ENCODE results near the gene AOAH.

DNA sequence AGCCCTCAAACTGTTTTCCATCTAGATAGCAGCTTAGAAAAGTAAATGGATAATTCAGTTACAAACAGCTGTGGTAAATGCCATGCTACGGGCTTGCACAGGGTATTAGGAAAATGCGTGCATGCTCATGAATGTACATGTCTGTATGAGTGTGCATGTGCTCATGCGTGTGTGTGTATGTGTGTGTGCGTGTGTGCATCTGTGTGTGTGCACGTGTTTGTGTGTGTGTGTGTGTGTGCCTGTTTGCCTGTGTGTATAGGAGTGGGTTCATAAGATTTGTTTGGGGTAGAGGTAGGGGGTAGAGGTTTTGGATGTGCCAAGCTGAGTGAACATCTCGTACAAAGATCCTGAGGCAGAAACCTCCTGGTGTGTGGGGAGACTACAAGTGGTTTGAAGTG is 52.9 kb downstream of the AOAH start:
- TF ChIP-seq, protein P1, sequence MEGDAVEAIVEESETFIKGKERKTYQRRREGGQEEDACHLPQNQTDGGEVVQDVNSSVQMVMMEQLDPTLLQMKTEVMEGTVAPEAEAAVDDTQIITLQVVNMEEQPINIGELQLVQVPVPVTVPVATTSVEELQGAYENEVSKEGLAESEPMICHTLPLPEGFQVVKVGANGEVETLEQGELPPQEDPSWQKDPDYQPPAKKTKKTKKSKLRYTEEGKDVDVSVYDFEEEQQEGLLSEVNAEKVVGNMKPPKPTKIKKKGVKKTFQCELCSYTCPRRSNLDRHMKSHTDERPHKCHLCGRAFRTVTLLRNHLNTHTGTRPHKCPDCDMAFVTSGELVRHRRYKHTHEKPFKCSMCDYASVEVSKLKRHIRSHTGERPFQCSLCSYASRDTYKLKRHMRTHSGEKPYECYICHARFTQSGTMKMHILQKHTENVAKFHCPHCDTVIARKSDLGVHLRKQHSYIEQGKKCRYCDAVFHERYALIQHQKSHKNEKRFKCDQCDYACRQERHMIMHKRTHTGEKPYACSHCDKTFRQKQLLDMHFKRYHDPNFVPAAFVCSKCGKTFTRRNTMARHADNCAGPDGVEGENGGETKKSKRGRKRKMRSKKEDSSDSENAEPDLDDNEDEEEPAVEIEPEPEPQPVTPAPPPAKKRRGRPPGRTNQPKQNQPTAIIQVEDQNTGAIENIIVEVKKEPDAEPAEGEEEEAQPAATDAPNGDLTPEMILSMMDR (IDR thresholded peaks at IDR 0.05 in 4 of 5, conservative IDR thresholded peaks at IDR 0.05 in 1 of 5): no peak
- TF ChIP-seq POLR2A (IDR thresholded peaks at IDR 0.05): no peak
